Right lobe of liver (tissue), 4 donors: ENCODE data around the gene COL4A1.

Experiments
- POLR2A ChIP-seq: fragments of 450-650 bp; IDR thresholded peaks from one replicate; pipeline ENCODE4 v1.6.1; 2017; ENCODE audit warnings: antibody characterized with exemption, mild to moderate bottlenecking
- TF ChIP-seq, protein P1 (sequence below), 4 donors: fragments of 200-600 bp in 3 of 4; fragments of 450-650 bp in 1 of 4; IDR thresholded peaks; one replicate each; pipeline versions ENCODE4 v1.5.1 to v1.8.0; 2016 to 2022; ENCODE audit warnings: antibody characterized with exemption in 4 of 4, mild to moderate bottlenecking in 2 of 4
- donor health status: DM: no; HTN: no; CAD: no.
- donor health status: DM: no; HTN: no; CAD: no.
- donor health status: DM: no; HTN: yes; CAD: no.

DNA sequence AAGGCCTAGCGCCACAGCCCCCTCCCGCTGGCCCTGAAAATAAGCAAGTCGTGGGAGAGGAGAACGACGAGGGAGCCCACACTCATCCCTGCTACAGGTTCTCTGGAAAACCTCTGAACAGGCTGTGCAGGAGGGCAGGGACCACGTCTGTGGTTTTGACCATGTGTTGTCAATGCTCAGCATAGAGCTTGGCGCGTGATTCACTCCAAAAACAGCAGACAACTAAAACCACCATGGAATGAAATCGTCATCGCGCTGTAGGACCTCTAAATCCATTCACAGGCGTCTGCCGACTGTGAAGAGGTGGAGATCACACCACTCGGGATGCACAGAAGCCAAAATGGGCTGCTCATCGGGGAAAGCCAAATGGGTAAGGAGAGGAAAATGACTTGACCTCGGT lies 121.3 kb downstream of the COL4A1 start:
- no peak for TF ChIP-seq POLR2A
- TF ChIP-seq, protein P1, sequence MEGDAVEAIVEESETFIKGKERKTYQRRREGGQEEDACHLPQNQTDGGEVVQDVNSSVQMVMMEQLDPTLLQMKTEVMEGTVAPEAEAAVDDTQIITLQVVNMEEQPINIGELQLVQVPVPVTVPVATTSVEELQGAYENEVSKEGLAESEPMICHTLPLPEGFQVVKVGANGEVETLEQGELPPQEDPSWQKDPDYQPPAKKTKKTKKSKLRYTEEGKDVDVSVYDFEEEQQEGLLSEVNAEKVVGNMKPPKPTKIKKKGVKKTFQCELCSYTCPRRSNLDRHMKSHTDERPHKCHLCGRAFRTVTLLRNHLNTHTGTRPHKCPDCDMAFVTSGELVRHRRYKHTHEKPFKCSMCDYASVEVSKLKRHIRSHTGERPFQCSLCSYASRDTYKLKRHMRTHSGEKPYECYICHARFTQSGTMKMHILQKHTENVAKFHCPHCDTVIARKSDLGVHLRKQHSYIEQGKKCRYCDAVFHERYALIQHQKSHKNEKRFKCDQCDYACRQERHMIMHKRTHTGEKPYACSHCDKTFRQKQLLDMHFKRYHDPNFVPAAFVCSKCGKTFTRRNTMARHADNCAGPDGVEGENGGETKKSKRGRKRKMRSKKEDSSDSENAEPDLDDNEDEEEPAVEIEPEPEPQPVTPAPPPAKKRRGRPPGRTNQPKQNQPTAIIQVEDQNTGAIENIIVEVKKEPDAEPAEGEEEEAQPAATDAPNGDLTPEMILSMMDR (IDR thresholded peaks at IDR 0.05): no peak
